Ramos (cell line): ENCODE measurements around the gene SSBP3.

Source experiments
- in situ Hi-C: fragments of 300-500 bp; cut with MboI; formaldehyde crosslinking; loops from one replicate; pipeline ENCODE4 v1.14.3; 2022; ENCODE audit warnings: low sequenced_read_pairs; ENCODE audit not compliant: unreplicated experiment

SSBP3 gene

DNA sequence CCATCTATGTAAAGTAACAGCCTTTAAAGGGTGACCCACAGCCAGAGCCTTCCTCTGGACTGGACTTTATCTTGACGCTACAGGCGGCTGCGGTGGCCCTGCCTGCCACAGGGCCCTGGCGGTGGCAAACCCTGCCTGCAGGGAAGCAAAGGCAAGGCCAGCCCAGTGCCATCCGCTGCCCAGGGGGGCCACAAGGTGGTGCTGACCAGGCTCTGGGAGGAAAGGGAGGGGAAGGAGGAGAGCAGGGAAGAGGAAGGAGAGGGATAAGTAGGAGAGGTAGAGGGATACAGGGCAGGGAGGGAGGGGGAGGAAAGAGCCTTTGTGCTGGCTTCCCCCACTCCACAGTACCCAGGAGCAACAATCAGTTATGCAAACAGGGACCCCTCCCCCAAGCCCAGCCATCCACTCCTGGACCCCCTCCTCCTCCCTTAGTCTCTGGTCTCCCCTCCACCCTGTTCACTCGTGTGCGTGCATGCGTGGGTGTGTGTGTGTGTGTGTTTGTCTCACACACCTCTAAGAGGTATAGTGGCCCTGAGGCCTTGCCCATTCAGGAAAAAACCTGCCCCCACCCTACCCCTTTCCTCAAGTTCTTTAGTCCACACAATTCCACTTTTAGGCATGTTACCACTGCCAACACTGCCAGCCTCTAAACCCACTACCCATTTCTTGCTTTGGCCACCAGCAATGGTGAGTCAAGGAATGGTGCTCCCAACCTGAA lies 30.3 kb downstream of the SSBP3 start:
- in situ Hi-C loops = no loop called here

- in situ Hi-C loops = no loop called here
Measured at GRCh38 chr1:54375298-54375697, 30.9 kb downstream of the SSBP3 start.

- in situ Hi-C loops = no loop called here
Measured at GRCh38 chr1:54374766-54375165, 31.4 kb downstream of the SSBP3 start.

DNA sequence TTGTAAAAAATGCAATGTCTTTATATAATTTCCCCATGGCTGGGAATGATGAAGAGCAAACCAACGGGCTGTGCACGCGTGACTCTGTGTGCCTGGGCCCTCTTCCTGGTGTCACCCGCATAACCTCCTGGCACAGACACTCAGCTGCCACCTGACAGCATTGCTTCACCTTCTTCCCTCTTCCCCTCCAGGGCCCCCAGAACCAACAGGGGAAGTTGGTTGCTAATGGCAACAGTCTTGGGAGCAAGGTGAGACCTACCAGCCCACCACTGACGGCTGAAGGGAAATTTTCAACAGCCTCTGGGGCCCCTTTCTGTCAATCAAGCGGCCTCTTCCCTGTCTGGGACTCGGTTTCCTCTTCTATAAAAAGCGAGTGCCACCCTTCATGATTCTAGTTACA lies 33.2 kb downstream of the SSBP3 start:
- in situ Hi-C loops = no loop called here

DNA sequence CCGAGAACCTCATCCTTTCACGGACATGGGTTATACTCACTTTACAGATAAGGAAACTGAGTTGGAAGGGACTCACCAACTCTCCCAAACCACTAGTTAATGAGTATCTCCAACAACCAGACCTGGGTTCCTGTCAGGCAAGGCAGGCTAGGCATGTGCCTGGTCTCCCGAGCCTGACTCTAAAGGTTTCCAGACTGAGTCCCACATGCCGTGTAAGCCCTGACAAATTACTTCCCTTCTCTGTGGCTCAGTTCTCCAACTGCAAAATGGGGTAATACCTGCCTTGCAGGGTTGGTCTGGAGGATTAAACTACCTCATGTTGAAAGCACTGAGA lies 34.3 kb downstream of the SSBP3 start:
- in situ Hi-C loops = no loop called here

GRCh38 chr1:54371038-54371941 lies 34.9 kb downstream of the SSBP3 start:
- in situ Hi-C loops = no loop called here

DNA sequence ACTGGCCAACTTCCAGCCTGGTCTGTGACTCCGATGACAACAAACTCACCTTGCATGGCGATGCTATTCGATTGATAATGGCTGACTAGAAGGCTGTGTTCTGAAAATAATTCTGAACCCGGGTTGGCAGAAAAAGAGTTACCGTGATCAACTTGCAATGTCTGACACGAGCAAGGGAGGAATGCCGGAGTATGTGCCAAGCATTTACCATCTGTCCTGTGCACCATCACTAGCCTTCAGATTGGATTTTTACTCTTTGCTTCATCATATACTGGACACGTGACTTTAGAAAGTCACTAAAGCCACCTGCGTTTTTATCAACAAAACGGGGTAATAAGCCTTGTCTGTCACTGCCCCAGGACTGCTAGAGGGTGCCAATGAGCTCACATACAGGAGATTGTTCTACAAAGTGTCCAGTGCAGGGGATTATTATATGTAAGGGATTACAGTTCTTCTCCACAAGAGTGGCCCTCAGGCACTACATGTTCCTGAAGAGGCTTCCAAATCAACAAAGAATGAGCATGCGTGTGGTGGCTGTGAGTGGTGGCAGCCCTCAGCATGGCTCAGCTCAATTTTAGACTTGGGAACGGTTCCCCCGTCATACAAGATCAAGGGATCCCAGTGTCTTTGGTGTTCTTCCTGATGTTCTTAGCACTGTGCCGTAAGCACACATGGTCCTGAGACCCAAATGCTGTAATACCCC lies 35.8 kb downstream of the SSBP3 start:
- in situ Hi-C loops = no loop called here

GRCh38 chr1:54367613-54368012 lies 38.6 kb downstream of the SSBP3 start:
- in situ Hi-C loops = no loop called here

DNA sequence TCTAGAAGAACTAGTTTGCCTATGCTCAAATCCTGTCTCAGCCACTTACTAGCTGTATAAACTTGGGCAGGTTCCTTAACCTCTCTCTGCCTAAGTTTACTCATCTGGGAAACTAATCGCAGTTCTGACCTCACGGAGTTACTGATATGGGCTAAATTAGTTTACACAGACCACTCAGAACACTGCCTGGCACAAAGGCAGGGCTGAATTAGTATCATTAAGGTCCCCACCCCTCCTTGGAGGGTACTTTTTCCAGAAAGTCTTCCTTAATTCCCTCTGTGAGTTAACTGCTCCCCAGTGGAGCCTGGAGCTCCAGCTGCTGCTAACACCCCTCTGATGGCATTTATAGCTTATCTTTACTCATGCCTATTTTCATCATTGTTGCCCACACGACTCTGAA lies 40.3 kb downstream of the SSBP3 start:
- in situ Hi-C loops = no loop called here

DNA sequence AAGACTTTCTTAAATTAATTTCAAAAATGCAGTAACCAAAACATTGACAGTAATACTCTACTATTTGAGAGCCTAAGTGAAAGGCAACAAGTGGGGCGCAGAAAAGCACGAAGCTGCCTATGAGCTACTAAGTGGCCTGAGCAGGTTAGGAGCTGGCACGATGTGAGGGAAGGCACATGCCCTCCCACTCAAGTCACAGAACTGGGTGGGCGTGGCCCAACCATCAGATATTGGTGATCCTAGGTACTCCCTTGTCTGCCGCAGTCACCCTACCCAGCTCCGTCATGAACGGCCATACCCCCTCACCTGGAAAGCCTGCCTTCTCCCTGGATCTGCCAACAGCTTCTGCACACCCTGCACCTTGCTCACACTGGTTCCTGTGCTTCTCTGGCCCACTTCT lies 40.8 kb downstream of the SSBP3 start:
- in situ Hi-C loops = no loop called here

GRCh38 chr1:54364995-54365394 lies 41.2 kb downstream of the SSBP3 start:
- in situ Hi-C loops = no loop called here

GRCh38 chr1:54364582-54364981 lies 41.6 kb downstream of the SSBP3 start:
- in situ Hi-C loops = no loop called here

GRCh38 chr1:54363925-54364324 lies 42.3 kb downstream of the SSBP3 start:
- in situ Hi-C loops = no loop called here

- in situ Hi-C loops = no loop called here
Measured at GRCh38 chr1:54362881-54363340, 43.3 kb downstream of the SSBP3 start.

DNA sequence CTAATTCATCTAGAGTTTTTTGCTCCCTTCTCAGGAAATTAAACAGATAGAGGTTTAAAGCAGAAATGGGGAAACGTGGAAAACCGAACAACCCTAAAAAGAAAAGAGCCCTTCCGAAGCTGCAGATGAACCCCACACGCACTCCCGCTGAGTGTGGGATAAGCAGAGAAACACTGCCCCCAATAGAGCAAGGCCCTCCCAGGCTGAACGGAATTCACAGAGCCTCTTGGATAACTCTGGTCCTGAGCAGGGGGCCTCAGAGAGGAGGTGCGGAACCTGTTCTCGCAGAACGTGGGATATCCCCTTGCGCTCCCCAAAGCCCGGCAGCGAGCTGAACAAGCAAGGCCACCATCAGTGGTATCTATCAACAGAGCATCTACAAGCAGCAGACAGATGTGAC lies 44.9 kb downstream of the SSBP3 start:
- in situ Hi-C loops = no loop called here

DNA sequence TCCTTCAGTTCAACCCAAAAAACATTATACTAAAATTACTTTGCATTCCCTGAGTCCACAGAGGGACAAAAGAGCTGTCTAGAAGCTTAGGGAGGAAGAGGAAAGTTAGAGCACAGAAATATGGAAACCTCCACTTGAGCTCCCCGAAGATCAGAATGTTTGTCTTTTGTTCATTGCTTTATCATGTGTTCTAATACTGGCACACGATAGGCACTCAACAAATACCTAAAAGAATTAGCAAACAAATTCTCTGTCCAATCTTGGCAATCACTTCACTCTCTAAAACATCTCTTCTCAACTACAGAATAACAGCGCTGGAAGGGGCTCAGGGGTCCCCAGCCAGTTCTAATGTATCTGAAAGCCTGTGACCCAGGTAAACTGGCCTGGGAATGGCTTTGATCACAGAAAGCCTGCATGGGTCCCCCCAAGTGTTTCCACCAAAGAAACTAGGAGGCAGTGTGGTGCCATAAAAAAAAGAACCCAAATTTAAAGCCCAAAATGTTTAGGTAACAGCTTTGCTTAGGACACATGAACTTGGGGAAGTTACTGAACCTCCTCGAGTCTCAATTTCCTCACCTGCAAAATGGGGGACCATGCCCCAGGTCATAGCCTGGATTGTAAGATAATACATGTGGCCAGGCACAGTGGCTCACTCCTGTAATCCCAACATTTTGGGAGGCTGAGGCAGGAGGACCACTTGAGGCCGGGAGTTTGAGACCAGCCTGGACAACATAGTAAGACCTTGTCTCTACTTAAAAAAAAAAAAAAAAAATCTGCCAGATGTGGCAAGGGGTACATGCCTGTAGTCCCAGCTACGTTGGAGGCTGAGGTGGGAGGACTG lies 45.8 kb downstream of the SSBP3 start:
- in situ Hi-C loops = no loop called here

GRCh38 chr1:54359393-54360162 lies 46.6 kb downstream of the SSBP3 start:
- in situ Hi-C loops = no loop called here

- in situ Hi-C loops = no loop called here
Measured at GRCh38 chr1:54358503-54359168, 47.6 kb downstream of the SSBP3 start.

DNA sequence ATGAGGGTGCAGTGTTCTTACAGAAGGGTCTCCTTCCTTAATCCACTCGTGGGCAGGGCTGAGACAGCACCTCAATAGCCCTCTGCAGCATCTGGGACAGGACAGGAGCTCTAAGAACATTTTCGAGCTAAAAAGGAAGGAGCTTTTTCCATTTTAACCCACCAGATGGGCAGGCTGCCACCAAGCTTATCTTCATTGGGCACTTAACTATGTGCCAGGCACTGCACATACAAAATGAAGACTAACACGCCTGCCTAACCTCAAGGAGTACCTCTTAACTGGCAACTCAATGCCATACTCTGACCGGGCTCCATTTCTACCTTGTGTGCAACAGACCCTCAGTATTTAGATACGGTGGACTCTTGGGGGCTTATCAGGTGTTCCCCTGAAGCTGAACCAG lies 48.2 kb downstream of the SSBP3 start:
- in situ Hi-C loops = no loop called here
